HG02798 (cell line): ENCODE results near the gene TCAIM.
A peak's percentile ranks its signal among the peaks of the same experiment; 100 is the strongest.
"Not testable (repeated sequence)": the region's sequence is repeated elsewhere in the genome, so short reads cannot be mapped to it uniquely, and the experiment has no call there.

Experiments used
- ATAC-seq: cut with Tn5 transposase; IDR thresholded peaks from one replicate; pipeline ENCODE4 v1.9.1; 2021; ENCODE audit warnings: mild to moderate bottlenecking; ENCODE audit not compliant: unreplicated experiment, poor library complexity

TCAIM gene

GRCh38 chr3:44342176-44342790 lies 3.7 kb downstream of the TCAIM start:
- no peak for ATAC-seq

- ATAC-seq = no peak
Observed at GRCh38 chr3:44343421-44343820, 4.9 kb downstream of the TCAIM start.

- not testable (repeated sequence) for ATAC-seq
Observed at GRCh38 chr3:44346590-44346989, 8.0 kb downstream of the TCAIM start.

- ATAC-seq = no peak
Observed at GRCh38 chr3:44348993-44349392, 10.4 kb downstream of the TCAIM start.

GRCh38 chr3:44353355-44353924 lies 14.9 kb downstream of the TCAIM start:
- ATAC-seq = no peak

- no peak for ATAC-seq
Observed at GRCh38 chr3:44355362-44356033, 16.9 kb downstream of the TCAIM start.

GRCh38 chr3:44359146-44359751 lies 20.7 kb downstream of the TCAIM start:
- no peak for ATAC-seq

- peak; percentile 50 for ATAC-seq
Observed at GRCh38 chr3:44363591-44363990, 25.0 kb downstream of the TCAIM start.

- no peak for ATAC-seq
Observed at GRCh38 chr3:44365952-44366351, 27.4 kb downstream of the TCAIM start.

- no peak for ATAC-seq
Observed at GRCh38 chr3:44375450-44375849, 36.9 kb downstream of the TCAIM start.

- ATAC-seq = no peak
Observed at GRCh38 chr3:44387404-44387803, 48.8 kb downstream of the TCAIM start.

- no peak for ATAC-seq
Observed at GRCh38 chr3:44392489-44392888, 53.9 kb downstream of the TCAIM start.

GRCh38 chr3:44395714-44396113 lies 57.1 kb downstream of the TCAIM start:
- ATAC-seq = no peak

GRCh38 chr3:44396200-44397171 lies 57.9 kb downstream of the TCAIM start:
- no peak for ATAC-seq

- not testable (repeated sequence) for ATAC-seq
Observed at GRCh38 chr3:44398271-44398670, 59.7 kb downstream of the TCAIM start.

GRCh38 chr3:44398853-44399252 lies 60.3 kb downstream of the TCAIM start:
- no peak for ATAC-seq

- no peak for ATAC-seq
Observed at GRCh38 chr3:44400771-44401170, 62.2 kb downstream of the TCAIM start.

GRCh38 chr3:44402548-44402947 lies 64.0 kb downstream of the TCAIM start:
- no peak for ATAC-seq

- no peak for ATAC-seq
Observed at GRCh38 chr3:44409640-44410410, 71.3 kb downstream of the TCAIM start.
